Keratinocyte (primary cell): ENCODE data around the gene HMGA1. TPM values are rescaled to one million over a fixed set of nuclear protein-coding genes. Genes with fewer than 3 reads are reported as not detected.

ENCODE experiments used
- DNase-seq: peaks from one replicate; pipeline ENCODE4 v3.0.0-alpha.2; 2011; ENCODE audit warnings: low read depth, missing footprints, low spot score
- FAIRE-seq: peaks from 2 replicates; lab custom pipeline; 2011; peaks lifted over from hg19 to GRCh38; lab: Jason Lieb, UNC
- H2AFZ ChIP-seq: 2 replicates; pipeline ENCODE4 v1.6.0; 2012; ENCODE audit warnings: low read length, control low read depth, inconsistent platforms; ENCODE audit not compliant: control insufficient read depth
- H3K27ac ChIP-seq: 2 replicates; pipeline ENCODE4 v1.5.1; 2011; ENCODE audit warnings: low read length; ENCODE audit not compliant: control insufficient read depth, insufficient read depth
- H3K27me3 ChIP-seq: 3 replicates; pipeline ENCODE4 v1.6.0; 2011; ENCODE audit warnings: low read length; ENCODE audit not compliant: control insufficient read depth, insufficient read depth; ENCODE audit errors: extremely low read depth
- H3K36me3 ChIP-seq, 2 experiments: 2 replicates in 1 of 2; 3 replicates in 1 of 2; pipeline ENCODE4 v1.5.1; 2011; ENCODE audit warnings: low read length in 2 of 2, mild to moderate bottlenecking in 1 of 2; ENCODE audit not compliant: control insufficient read depth in 2 of 2, insufficient read depth in 2 of 2; ENCODE audit errors: extremely low read depth in 1 of 2
- H3K4me1 ChIP-seq: 3 replicates; pipeline ENCODE4 v1.5.1; 2011; ENCODE audit warnings: low read length; ENCODE audit not compliant: control insufficient read depth, insufficient read depth; ENCODE audit errors: extremely low read depth
- H3K4me2 ChIP-seq: 3 replicates; pipeline ENCODE4 v1.6.0; 2011; ENCODE audit warnings: low read depth, low read length; ENCODE audit not compliant: control insufficient read depth, insufficient read depth; ENCODE audit errors: extremely low read depth
- H3K4me3 ChIP-seq, 3 experiments: fragments of 200-600 bp in 1 of 3; sonication (generic) in 1 of 3; 2 replicates in 2 of 3; 3 replicates in 1 of 3; pipeline ENCODE4 v1.5.1; 2011 to 2016; ENCODE audit warnings: low read length in 3 of 3, mild to moderate bottlenecking in 3 of 3, control low read depth in 2 of 3, inconsistent platforms in 1 of 3, low read depth in 1 of 3, mixed read lengths in 1 of 3, mixed run types in 1 of 3, moderate library complexity in 1 of 3; ENCODE audit not compliant: control insufficient read depth in 2 of 3, insufficient read depth in 2 of 3; ENCODE audit errors: extremely low read depth in 1 of 3
- H3K79me2 ChIP-seq: 2 replicates; pipeline ENCODE4 v1.6.0; 2012; ENCODE audit warnings: low read length; ENCODE audit not compliant: control insufficient read depth, insufficient read depth
- H3K9ac ChIP-seq: 3 replicates; pipeline ENCODE4 v1.6.0; 2011; ENCODE audit warnings: low read length; ENCODE audit not compliant: control insufficient read depth, insufficient read depth; ENCODE audit errors: extremely low read depth
- H3K9me1 ChIP-seq: 3 replicates; pipeline ENCODE4 v1.6.0; 2011; ENCODE audit warnings: low read length; ENCODE audit not compliant: control insufficient read depth, insufficient read depth; ENCODE audit errors: extremely low read depth
- H3K9me3 ChIP-seq: 2 replicates; pipeline ENCODE4 v1.5.1; 2012; ENCODE audit warnings: low read depth, low read length; ENCODE audit not compliant: control insufficient read depth
- H4K20me1 ChIP-seq: 3 replicates; pipeline ENCODE4 v1.6.0; 2011; ENCODE audit warnings: low read length; ENCODE audit not compliant: control insufficient read depth, insufficient read depth; ENCODE audit errors: extremely low read depth
- CTCF ChIP-seq, 3 experiments: IDR thresholded peaks in 1 of 3; conservative IDR thresholded peaks in 1 of 3; optimal IDR thresholded peaks in 1 of 3; 2 replicates in 2 of 3; 3 replicates in 1 of 3; pipeline versions ENCODE3 to v1.5.1; 2011; ENCODE audit warnings: low read length in 3 of 3, mild to moderate bottlenecking in 3 of 3, moderate library complexity in 2 of 3, control low read depth in 1 of 3, inconsistent platforms in 1 of 3; ENCODE audit not compliant: insufficient read depth in 2 of 3; ENCODE audit errors: extremely low read depth in 1 of 3
- EZH2 ChIP-seq: IDR thresholded peaks from one replicate; pipeline ENCODE4 v1.6.1; 2012; ENCODE audit warnings: inconsistent platforms, mild to moderate bottlenecking, low read length, moderate library complexity
- dilution Hi-C: fragments of 300-500 bp; cut with MboI; formaldehyde crosslinking; loops from one replicate; pipeline ENCODE4 v1.7.0; 2020; ENCODE audit warnings: low sequenced_read_pairs; ENCODE audit not compliant: extremely low pct_ligation_motif_present
- polyA plus RNA-seq, 5 experiments: library from polyadenylated mRNA; depleted of rRNA in 3 of 5; stranded (reverse) in 3 of 5; stranded (forward) in 1 of 5; unstranded in 1 of 5; fragments of >200 nt; gene quantifications; 1 replicate in 1 of 5; 2 replicates in 3 of 5; 3 replicates in 1 of 5; pipeline versions ENCODE4 v1.2.1 to v1.2.3, GENCODE V29; 2011 to 2012; ENCODE audit warnings: missing spikeins in 2 of 5, low read depth in 1 of 5, low replicate concordance in 1 of 5

HMGA1 gene
- polyA plus RNA-seq, 1 donor (not counting 4 experiments of a cell fraction or from before 2014, with no cell fraction given), result 160 TPM

DNA sequence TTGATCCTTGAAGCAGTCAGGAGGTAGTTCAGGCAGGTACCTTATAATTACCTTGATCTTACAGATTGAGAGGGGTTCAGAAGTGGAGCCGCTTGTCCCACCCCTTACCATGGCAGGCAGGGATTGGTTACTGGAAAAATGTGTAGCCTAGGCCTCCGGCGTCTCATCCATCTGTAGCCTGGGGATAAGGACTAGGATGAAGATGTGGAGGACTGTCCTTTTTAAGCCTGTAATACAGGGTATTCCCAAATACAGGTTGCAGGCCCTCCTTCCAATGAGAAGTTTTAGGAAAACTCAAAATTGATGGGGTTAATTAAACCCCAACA is 2.8 kb downstream of the HMGA1 start:
- peak overlapping the region; percentile 97 for H3K4me2 ChIP-seq
- no peak for DNase-seq
- H3K9me3 ChIP-seq, result no peaks in the 10 kb centered on the region
- H4K20me1 ChIP-seq, result peaks cover 16% of the 10 kb centered on the region
- H3K79me2 ChIP-seq, result peaks cover 37% of the 10 kb centered on the region
- dilution Hi-C loops, result no loop called here
- peaks cover 10% of the 10 kb centered on the region for H3K9me1 ChIP-seq
- peak overlapping the region; percentile 81 for H3K27ac ChIP-seq
- no peak overlapping the region for H2AFZ ChIP-seq
- H3K27me3 ChIP-seq, result no peaks in the 10 kb centered on the region
- TF ChIP-seq CTCF (optimal IDR thresholded peaks at IDR 0.05 in 1 of 3, IDR thresholded peaks at IDR 0.05 in 1 of 3, conservative IDR thresholded peaks at IDR 0.05 in 1 of 3; ENCODE audit: extremely low read depth in 1 of 3, insufficient read depth in 2 of 3, low read length in 3 of 3), result no peak
- no peak for TF ChIP-seq EZH2
- H3K36me3 ChIP-seq, result peaks cover 22 to 40% of the 10 kb centered on the region in 2 experiments
- H3K9ac ChIP-seq, result peak overlapping the region; percentile 88
- FAIRE-seq, result no peak
- peak overlapping the region in 2 of 3 experiments; percentile 90 to 94 for H3K4me3 ChIP-seq
- peaks cover 67% of the 10 kb centered on the region for H3K4me1 ChIP-seq

GRCh38 chr6:34239893-34240292 is 3.2 kb downstream of the HMGA1 start:
- no peak overlapping the region for H3K9ac ChIP-seq
- TF ChIP-seq CTCF (optimal IDR thresholded peaks at IDR 0.05 in 1 of 3, IDR thresholded peaks at IDR 0.05 in 1 of 3, conservative IDR thresholded peaks at IDR 0.05 in 1 of 3; ENCODE audit: extremely low read depth in 1 of 3, insufficient read depth in 2 of 3, low read length in 3 of 3), result no peak
- no peak for TF ChIP-seq EZH2
- peaks cover 16% of the 10 kb centered on the region for H4K20me1 ChIP-seq
- FAIRE-seq, result no peak
- H2AFZ ChIP-seq, result no peak overlapping the region
- H3K9me3 ChIP-seq, result no peaks in the 10 kb centered on the region
- no peak for DNase-seq
- H3K27me3 ChIP-seq, result no peaks in the 10 kb centered on the region
- peak overlapping the region in 2 of 3 experiments; percentile 90 to 94 for H3K4me3 ChIP-seq
- H3K4me2 ChIP-seq, result peak overlapping the region; percentile 97
- H3K79me2 ChIP-seq, result peaks cover 37% of the 10 kb centered on the region
- dilution Hi-C loops, result no loop called here
- H3K27ac ChIP-seq, result peak overlapping the region; percentile 81
- H3K9me1 ChIP-seq, result peaks cover 10% of the 10 kb centered on the region
- H3K4me1 ChIP-seq, result peaks cover 67% of the 10 kb centered on the region
- peaks cover 22 to 40% of the 10 kb centered on the region in 2 experiments for H3K36me3 ChIP-seq
